HG03571 (cell line): ENCODE data around the gene SEC24D.

Experiments
- ATAC-seq: cut with Tn5 transposase; IDR thresholded peaks from one replicate; pipeline ENCODE4 v1.9.1; 2021; ENCODE audit not compliant: unreplicated experiment

SEC24D gene

DNA sequence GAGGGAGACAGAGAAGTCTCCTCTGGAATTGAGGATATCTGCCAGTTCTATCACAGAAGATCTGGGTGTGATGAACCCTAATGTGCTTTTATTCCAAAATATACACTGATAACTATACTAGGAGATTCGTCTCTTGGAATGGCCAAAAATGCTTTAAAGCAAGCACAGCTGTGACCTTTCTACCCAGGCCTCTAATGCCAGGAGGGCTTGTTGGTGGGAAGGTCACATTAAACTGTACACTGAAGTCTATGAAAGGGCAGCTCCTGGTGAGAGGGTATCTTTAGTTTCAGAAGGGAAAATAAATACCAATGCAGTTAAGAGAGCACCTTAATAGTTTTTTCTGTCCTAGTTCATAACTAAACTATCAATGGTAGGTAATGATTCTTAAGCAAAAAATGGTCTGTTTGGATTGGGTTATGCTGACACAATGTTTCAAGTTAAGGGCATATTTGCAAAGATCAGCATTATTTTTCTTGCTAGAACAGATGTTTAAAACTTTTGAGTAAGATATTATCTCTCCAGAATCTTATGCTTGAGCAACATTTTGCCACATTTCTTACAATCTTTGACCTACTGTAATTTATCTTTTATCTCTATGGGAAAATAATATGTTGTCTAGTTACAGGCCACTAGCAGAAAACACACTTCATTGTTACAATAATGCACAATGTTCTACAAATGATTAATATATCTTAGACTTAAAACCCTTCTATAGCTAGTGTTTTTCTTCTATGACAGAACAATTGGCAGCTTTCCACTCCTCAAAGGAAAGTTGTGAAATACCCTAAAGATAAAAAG lies 59.6 kb downstream of the SEC24D start:
- no peak for ATAC-seq

DNA sequence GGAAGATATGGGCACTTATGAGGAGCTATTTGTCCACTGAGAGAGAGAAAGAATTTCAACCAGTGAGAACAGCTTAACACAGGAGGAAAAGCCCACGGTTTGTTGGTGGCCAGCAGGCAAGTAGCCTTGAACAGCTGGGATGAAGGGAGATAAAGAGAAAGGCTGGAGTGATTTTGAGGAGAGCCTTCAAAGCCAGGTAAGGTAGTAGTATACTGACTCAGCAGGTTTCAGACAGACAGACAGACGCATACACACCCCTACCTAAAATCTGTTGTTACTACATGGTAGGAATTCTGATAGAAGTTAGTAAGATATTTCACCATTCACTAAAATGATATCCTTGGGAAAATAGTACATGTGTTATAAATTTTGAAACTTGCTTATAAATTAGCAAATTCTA lies 60.5 kb downstream of the SEC24D start:
- ATAC-seq: no peak

DNA sequence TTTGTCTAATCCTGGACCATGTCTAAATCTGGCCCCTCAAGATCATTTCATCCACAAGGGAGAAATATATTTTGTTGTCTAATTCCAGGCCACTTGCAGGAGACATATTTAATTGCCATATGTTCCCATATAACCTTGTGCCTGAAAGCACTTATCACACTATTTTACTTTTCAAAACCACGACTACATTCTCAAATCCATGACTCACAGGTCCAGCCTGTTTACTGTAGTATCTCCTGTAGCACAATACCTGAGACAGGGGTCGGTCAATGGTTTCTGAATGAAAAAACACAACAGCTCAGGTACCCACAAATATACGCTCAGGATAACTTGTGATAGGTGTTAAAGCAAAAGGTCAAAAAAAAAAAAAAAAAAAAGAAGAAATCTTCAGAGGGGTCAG lies 60.9 kb downstream of the SEC24D start:
- ATAC-seq: no peak

DNA sequence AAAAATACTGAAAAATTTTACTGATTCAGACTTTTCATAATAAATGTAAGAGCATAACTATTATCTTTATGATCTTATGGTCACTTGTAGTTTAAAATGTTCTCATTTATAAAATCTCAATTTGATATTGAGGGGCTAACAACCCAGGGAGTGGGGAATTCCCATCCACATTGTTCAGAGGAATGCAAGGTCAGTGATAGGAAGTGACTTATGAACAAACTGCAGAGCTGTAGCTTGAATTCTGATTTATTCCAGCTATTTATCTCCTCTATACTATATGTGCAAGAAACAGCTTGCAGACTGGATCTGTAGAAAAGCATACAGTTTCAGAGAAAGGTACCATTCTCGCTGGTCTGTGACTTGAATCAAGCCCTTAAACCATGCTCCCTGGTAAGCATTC lies 61.6 kb downstream of the SEC24D start:
- no peak for ATAC-seq

DNA sequence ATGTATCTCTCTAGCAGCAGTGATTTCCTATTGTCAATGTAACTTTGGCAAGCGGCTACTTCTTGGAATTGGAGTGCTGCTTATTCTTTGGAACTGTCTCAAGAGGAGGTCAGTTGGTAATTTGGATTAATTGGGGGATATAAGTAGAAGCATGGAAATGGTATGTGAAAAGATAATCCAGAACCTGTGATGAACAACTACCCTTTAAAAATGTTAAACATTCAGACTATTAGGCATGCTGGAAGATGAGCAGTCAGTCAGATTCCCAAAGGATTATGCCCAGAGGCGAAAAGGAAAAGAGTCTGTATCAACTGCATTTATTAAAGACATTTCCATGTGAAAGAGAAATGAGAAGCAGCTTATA lies 62.5 kb downstream of the SEC24D start:
- no peak for ATAC-seq

DNA sequence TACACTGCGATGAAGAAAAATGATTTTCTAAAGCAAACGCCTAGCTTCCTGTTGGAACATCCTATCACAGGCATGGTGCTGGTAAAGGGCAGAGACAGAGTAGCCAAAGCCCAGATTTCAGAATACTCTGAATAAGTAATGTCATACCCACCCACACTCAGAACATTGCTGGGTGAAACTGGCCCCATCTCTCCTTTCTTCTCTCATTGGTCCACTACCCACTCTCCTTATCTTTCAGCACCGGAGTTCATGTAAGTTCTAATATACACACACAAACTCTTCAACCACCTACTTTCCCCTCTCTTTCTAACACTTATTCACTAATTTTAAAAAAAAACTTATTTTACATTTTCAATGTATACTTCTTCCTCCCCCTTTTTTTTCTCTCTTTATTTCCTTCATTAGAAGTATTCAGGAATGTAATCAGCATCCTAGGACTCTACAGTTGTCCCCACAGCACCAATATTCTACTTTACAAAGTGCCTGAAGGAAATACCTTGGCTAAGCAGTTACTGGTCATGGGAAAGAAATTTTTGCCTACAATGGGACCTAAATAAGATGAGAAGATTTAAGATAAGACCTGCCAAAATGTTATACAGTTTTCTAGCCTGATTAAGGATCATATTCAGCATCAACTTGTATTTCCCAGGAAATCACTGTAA lies 63.0 kb downstream of the SEC24D start:
- no peak for ATAC-seq

DNA sequence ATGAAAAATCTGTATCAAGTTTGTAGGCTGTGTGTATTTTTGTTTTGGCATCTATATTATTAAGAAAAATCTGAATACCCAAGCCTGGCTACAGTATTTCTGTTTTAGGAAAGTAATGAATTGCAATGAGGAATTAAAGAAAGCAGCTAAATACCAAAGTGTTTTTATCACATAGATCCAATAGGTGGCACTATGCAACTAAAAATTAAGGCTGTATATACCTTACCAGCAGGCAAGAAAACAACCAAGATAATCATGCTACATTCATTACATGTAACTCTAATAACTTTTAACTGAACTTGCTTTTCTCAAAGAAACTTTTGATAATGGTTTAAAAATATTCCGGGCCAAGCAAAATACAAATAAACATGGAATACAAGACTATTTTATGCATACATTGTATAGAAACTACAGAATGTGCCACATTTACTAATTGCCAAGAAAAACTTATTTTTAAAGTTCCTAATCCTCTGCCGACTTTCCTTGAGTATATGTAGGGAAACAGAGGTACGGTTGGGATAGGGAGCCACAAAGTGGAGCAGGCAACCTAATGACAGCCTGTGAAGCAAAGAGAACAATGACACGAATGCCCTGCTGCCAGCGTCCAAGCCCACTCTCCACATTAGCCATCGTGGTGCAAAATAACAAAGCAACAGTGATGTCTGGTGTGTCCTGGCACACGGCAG lies 63.7 kb downstream of the SEC24D start:
- ATAC-seq: peak; percentile 71

DNA sequence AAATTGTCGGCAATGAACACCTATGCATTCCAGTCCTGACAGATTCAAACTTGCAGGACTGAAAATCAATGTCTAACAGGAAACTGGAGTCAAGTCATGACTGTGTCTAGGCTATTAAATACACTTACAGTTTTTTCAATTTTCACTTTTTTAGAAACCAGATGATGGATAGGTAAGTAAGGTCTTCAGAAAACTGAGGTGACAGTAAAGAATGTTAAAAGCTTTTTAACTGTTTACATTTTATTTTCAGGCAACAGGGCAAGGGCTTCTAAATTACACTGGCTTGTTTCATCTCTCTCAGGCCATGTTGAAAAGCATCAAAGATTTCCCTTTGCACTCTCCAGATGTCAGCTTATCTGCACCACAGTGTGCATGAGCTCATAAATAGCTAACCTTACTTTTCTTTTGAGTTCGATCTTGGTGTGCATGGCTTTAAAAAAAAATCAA lies 65.2 kb downstream of the SEC24D start:
- ATAC-seq: no peak

DNA sequence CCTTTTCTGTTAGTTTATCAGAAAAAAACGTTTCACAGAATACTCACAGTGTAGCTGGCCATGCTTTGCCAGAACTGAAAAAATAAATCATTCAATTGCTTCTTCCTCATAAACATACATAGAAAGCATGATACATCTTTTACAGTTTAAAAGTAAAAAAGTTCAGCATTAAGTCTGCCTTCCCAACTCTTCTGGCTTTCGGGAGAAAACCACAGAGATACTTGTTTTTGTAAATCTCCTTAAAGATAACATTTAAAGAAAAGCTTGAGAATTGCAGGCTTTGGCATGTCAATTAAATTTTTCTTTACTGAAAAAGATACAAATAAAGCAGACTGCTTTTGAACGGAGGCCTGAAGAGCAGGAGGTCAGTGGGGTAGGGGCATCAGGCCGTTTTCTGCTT lies 66.8 kb downstream of the SEC24D start:
- no peak for ATAC-seq

DNA sequence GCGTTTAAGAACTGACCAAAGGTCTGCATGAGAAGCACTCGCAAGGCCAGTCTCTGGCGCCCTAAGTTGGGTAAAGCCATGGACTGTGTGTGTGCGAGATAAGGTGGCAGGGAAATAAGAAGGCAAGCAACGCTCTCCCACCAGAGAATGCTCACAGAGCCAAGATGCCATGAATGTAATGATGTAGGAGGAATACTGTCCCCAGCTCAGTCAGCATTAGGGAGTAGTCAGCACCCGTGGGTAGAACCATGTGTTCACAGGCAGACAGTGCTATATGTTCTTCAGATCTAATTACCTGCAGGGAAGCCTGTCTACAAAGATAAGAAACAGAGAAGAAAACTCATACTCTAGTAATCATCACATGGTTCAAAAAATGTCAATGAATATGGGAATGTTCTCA lies 68.8 kb downstream of the SEC24D start:
- ATAC-seq: no peak

DNA sequence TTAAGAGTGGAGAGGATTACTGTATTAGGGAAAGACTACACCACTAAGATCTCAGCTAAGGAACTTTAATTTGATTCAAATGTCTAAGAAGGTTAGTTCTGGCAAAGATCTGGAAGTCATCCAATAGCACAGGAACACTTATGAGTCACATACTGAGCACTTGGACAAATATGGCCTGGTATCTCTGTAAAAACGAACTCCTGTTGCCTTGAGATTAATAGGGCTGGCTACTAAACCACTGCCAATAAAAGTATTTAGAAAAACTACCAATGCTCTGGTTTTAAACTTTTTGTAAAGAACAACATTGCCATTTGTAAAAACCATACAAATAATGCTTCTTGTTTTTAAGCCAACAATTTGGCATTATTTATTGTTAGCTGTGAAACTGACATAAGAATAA lies 70.5 kb downstream of the SEC24D start:
- no peak for ATAC-seq

DNA sequence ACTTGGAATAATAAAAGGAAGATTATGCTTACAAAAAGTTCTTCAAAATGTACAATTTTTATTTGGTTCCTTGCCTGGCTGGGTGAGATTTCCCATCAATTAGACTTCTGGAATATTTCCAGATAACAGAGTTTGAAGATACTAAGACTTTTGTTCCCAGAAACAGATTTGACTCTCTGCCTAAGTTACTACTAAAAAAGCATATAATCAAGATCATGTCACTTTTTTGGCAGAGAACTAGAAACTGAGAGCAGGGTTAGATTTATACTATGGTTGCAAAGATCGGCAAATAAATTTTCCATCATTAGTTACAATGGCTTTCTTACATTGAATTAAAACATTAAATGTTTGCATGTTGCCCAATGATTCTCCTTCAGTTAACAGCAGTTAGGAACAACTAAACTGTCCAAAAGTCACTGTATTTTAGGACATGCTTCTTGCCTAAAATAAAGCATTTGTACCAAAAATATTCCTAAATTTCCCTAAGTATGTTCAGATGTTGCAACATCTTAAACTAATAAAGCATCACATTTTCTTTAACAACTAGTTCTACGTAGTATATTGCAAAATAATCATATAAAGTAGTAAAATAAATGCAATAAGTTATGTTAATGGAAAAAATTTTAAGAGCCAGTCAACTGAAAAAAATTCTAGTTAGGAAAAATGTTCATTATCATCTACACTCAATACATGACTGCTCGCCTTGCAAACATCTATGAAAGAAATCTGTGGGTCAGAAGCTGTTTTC lies 73.0 kb downstream of the SEC24D start:
- no peak for ATAC-seq

DNA sequence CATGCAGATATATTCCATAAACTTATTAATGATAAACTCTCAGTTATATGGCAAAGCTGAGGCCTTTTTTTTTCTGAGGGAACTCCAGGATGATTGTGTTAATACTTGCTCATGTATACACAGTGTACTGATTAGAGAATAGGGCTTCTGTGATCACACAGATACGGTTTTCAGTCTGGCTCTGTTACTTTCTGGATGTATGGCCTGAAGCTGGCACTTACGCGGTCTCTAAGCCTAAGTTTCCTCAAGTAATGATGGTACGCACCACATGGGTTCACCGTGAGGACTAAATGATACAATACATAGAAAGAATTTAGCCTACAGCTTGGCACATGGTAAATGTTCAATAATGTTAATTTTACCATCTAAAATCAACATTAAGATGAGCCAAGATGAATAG lies 73.8 kb downstream of the SEC24D start:
- no peak for ATAC-seq

DNA sequence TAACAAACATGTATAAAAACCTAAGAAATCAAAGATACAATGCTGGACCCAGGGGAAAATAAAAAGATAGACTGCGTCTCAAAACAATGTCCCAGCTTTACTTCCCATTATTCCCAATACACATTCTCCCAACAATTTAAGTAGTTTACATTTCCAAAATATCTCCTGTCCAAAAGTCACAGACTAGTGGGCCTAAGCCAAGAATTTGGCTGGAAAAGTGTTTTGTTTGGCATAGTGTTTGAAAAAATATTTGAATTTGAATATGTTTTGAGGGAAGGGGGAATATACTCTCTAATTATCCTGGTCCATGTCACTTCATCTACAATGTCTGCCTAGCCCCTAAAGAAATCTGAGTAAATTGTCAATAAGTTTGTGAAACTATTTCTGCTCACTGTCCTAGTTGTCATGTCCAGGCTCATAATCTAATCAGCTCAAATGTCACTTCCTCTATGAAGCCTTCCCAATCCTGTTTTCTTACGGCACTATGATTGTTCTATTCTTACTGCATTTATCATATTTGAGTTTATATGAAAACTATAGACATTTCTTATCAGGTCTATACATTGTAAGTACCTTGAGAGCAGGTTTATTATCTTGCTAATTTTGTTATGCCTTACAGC lies 74.4 kb downstream of the SEC24D start:
- no peak for ATAC-seq

DNA sequence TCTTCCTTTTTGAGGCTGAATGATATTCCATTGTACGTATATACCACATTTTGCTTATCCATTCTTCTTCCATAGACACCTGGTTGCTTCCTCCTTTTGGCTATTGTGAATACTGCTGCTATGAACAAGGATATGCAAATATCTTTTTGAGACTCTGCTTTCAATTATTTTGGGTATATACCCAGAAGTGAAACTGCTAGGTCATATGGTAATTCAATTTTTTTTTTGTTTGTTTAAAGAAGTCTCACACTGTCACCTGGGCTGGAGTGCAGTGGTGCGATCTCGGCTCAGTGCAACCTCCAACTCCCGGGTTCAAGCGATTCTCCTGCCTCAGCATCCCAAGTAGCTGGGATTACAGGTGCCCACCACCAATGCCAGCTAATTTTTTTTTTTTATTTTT lies 75.4 kb downstream of the SEC24D start:
- ATAC-seq: peak; percentile 98

DNA sequence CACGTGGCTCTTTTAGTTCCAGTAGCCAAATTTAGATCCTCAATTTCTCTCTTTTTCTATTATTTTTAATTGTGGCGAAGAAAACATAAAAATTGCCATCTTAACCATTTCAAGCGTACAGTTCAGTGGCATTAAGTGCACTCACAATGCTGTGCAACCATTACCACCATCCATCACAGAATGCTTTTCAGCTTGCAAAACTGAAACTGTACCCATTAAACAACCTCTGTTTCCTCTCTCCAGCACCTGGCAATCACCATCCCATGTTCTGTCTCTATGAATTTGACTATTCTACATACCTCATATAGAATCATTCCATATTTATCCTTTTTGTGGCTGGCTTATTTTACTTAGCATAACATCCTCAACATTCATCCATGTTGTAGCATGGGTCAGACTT lies 75.8 kb downstream of the SEC24D start:
- peak; percentile 33 for ATAC-seq

DNA sequence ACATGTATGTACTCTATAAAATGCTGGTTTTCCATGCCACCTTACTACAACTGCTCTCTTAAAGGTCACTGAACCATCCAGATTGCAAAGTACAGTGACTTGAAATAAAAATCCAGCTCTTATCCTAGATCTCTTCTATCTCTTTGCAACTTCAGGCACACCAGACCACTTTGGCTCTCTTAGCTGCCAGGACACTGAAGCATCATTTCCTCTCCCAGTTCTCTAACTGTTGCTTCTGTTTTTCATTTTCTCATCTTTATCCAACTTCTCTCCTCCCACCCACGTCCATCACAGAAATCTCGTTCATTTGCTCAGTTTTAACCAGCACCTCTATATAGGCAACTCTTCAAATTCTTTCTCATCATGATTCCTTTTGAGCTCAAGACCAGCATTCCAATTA lies 76.4 kb downstream of the SEC24D start:
- no peak for ATAC-seq

DNA sequence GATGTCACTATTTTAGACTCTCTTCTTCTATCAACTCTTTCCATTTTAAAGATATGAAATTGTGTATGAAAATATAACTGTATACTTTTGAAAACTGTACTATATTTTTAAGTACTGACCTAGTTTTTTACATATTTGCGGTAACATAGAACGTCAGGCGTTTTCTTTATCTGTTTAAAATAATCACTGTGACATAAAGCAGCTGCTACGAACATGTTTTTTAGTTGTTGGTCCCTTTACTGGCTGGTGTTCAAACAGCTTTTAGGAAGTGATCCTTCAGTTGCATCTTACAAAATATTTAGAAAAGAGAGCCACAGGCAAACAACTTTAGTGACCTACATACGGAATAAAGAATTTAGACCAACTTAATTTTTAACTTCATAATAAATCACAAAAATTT lies 77.6 kb downstream of the SEC24D start:
- ATAC-seq: no peak

DNA sequence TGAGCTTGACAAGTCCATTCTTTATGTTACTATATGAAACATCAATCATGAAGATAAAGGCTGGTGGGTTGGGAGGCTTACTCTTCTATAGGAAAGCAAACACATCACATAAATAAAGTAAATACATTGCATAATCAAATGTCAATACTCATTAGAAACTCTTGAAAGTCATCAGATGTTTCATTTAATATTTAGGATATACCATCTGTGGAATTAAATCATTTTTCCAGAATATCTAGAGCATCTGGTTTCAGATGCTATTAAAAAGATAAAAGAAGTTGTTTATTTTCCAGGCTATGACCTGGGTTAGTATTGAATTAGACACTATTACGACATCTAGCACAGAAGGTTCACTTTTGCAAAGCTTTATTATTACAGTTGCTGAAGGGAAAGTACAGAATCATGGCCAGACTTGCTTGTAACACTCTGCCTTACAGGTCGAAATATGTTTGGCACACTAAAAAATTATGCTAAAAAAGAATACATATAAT lies 78.1 kb downstream of the SEC24D start:
- no peak for ATAC-seq

DNA sequence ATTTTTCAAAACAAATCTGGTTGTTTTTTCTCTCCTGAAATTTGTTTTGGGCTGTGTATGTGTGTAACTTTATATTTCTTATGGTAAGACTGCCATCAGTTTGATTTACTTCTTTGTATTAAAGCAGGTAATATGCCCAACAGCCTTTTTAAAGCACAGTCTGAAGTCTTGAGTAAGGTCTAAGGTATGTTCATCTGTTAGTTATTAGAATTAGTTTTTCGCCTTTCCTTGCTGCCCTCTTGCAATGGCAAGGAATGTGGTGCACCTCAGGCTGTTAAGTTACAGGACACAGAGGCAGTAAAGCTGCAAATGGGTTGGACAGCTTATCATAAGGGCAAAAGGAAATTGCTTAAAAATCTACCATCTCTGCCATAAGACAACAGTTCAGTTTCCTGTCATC lies 79.0 kb downstream of the SEC24D start:
- no peak for ATAC-seq

DNA sequence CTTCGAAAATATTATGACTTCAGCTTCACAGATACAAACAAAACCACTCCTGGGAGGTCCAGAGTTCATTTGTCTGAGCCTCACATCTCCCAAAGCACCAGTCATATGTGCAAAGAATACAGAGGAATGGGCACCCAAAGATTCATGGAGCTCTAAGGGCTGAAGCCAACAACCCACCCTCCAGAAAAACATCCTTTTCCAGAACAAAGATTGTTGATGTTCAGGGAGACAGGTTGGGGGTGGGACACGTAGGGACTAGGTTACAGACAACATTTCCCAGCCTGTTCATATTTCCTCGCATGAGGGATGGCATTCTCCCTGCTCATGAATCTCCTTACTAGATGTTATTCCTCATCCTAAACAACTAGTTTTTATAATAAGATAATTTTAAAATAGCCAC lies 79.5 kb downstream of the SEC24D start:
- no peak for ATAC-seq
